SIG-M5 (cell line): ENCODE results near the gene MAMLD1.

Source experiments
- DNase-seq: peaks from one replicate; lab custom pipeline; 2025; lab: John Stamatoyannopoulos, UW

The MAMLD1 gene

DNA sequence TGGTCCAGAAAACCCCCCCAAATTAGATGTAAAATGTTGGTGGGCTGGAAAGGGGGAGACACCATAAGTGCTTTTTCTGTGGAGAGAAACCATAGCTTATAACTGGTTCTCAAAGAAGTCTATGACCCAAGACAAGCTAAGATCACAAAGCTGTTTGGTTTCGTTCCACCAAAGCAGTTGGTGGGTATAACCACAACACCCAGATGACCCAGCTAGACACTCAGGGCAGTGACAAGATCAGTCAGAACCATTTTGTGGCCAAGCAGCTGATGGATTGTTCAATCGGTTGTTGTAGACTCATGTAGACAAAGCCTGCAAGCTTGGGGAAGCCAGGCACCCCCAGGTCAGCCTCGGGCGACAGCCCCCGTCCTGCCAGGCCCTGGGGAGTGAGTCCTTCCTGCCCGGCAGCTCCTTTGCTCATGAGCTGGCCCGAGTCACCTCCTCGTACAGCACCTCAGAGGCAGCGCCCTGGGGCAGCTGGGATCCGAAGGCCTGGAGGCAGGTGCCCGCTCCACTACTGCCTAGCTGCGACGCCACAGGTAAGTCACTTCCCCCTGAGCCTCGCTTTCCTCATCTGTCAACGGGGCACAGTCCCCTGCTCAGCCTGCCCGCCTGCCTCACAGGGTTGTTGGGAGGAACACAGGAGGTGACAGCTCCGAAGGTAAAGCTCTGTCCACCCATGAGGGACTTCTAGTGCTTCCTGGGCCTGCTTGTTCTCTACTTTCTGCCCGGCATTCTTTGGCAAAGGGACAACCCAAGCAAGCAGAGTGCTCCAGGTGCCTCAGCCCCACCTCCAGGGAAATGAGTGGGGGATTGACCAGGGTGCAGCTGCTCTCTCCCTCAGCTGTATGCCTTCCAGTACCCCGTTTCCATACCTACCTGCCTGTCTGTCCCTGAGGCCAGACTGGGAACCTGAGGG is 140.1 kb downstream of the MAMLD1 start:
- DNase-seq = no peak

GRCh38 chrX:150503898-150504219 is 140.7 kb downstream of the MAMLD1 start:
- DNase-seq = no peak

GRCh38 chrX:150504397-150505182 is 141.5 kb downstream of the MAMLD1 start:
- DNase-seq = no peak

DNA sequence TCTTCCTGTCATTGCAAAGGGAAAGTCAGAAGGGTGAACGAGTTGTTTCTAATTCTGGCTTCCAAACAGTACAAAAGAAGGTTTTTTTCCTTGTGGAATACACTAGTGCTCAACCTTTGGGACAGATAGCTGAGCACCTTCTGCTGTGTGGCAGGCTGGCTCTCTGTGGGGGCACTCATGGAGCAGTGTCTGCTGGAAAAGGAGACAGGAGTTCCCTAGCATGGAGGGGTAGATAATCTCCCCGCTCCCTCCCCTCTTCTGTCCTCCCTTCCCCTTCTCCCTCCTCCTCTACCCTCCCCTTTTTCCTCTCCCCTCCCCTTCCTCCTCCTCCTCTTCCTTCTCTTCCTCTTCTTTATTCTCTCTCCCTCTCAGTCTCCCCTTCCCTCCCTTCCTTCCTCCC is 142.9 kb downstream of the MAMLD1 start:
- DNase-seq = no peak

DNA sequence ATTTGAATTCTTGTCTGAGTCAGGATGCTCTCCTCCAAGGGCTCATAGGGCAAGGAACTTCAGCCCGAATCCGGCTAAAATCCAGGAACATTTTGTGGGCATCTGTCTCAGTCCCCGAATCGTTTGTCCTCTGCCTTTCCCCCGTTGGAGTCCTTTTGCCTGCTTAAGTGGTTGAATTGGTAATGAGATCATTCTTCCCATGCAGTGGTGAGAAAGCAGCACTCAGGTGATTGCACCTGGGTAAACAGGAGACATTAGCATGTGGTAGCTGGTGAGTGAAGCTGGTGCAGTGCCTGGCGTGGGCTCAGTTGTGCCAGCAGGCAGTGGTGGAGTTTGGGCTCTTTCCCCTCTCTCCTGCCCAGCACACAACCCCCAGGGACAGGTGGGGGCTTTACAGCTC is 143.4 kb downstream of the MAMLD1 start:
- DNase-seq = no peak

GRCh38 chrX:150507251-150507856 is 144.2 kb downstream of the MAMLD1 start:
- no peak for DNase-seq

GRCh38 chrX:150508018-150508417 is 144.9 kb downstream of the MAMLD1 start:
- DNase-seq = no peak

DNA sequence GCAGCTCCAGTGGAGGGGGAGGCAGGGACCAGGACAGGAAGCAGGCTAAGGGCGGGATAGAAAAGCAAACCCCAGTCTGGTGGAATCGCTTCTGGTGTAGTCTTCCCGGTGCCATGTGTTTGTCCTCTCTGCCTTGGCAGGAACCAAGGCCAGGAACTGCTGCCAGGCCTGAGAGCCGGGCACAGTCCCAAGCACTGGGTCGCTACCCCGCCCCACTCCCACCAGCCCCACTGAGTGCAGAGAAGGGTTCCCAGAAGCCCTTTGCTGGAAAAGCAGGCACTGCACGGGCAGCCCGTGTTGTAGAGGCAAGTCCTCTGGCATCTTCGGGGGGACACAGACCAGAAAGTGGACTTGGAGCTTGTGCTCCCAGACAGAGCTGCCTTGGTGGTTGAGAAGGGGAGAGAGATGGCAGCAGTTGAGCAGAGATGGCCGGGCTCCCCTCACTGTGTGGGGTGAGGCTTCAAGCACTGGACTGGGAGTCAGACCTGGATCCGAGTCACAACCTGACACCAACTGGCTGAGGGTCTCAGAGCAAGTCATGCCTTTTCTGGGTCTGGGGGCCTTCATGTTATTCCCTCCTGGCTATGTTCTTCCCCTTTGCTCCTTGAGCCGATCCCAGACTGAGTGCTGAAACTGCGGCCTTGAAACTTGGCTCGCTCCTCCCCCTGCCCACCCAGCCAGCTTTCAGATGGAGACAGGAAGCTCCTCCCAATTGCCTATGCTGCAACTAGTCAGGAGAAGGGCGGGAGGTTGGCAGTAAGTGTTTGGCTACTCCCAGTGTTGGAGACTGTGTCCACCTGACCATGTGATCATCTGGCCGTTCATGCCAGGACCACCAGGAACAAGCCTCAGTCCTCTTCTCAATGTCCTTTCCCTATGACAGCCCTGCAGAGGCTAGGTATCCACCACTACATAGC is 145.6 kb downstream of the MAMLD1 start:
- DNase-seq = no peak

- DNase-seq = no peak
Measured at GRCh38 chrX:150509703-150510102, 146.6 kb downstream of the MAMLD1 start.

GRCh38 chrX:150512461-150512901 is 149.4 kb downstream of the MAMLD1 start:
- no peak for DNase-seq

DNA sequence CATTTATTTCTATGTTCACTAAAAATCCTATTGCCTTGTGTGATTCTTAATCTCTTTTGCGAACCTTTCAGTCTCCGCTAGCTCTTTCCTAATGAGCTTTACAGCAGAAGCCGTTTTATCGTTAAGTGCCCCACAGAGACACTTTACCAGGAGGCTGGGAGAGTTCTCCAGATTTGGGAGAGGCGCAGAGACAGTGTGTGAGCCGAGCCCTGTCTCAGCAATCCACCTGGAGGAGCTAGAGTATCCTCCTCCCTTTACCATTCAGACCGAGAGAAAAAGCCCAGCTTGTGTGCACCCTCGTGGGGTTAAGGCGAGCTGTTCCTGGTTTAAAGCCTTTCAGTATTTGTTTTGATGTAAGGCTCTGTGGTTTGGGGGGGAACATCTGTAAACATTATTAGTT is 150.4 kb downstream of the MAMLD1 start:
- DNase-seq = no peak

DNA sequence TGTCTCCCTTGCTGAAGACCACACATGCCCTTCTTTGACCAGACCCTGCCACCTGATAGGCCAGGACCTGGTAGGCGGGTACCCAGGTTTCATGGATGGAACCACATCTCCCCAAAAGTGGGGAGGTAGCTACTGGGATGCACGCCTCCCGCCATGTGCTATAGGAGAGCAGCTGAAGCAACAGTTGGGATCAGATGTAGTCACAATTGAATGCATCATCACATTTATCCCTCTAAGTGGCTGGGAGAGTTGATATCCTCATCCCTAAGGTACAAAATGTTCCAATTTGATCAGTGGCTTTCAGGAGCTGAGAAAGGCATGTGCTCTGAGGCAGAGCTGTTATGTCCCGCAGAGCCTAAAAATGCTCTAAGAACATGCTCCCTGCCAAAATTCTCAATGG is 151.3 kb downstream of the MAMLD1 start:
- DNase-seq = no peak

DNA sequence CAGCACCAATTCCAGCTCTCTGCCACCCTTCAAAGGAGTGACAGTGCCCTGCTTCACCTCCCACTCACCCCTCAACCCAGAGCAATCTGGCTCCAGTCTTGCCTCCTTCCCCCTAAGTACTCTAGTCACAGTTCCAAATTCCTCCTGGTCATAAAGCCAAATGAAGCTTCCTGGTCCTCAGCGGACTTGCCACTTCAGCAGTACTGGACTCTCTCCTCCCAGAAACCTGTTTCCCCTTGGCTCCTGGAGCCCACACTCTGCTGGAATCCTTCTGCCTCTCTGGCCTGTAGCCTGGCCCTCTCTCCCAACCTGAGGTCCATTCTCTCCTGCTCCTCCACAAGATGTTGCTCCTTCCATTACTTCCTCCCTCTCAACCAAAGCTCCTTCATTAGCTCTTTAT is 152.7 kb downstream of the MAMLD1 start:
- no peak for DNase-seq

DNA sequence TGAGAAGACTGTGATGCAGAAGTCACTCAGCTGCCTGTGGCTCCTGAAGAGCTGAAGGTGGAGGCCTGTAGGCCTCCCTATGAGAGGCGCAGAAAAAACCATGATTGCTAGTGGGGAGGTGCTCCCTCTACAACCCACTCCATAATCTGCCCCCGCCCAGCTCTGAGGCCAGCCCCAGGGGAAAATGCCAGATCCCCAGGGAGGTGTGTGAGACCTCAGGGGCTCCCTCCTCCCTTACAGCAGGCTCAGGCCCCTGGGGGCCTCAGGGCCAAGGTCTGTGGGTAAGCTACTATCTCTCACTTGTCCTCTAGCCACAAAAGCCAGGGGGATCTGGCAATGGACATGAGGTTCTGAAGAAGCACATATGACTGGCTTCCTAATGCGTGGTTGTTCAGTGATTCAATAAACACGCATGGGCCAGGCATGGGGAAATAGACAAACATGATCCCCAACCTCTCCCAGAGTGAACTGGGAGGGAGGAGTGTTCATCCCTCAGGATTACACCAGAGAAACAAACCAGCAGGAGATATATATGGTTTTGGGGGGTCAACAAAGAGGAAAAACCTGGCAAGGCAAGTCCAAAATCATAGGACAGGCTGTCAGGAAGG is 154.3 kb downstream of the MAMLD1 start:
- no peak for DNase-seq

DNA sequence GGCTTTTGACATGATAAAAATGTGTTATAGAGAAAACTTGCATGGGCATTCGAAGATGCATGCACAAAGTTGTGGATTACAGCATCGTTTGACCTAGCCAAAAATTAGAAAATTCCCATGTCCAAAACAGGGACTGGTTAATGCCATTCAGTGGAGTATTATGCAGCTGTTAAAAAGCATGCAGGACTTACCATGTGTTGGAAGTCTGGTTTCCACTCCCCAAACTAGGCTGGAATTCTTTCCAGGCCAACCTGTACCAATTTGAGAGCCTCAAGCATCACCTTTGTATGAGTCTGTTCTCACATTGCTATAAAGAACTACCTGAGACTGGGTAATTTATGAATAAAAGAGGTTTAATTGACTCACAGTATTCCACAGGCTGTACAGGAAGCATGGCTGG is 159.4 kb downstream of the MAMLD1 start:
- DNase-seq = no peak

- no peak for DNase-seq
Measured at GRCh38 chrX:150525061-150525919, 162.2 kb downstream of the MAMLD1 start.

DNA sequence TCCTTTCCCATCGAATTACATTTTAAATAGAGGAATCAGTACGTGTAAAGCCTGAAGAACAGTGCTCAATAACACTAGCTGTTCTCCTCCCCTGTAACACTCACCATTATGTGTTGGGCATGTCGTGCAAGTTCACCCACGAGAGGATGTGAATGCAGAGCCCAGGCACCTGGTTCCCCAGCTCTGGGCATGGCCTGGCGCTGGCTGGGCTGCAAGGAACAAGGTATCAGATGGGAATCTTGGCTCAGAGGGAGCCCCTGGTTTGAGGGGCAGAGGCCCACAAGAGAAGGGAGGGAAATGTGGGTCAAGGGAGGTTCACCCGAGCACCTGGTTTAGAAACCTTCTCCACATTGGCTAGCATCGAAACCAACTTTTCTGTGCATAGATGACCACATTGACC is 163.6 kb downstream of the MAMLD1 start:
- no peak for DNase-seq

DNA sequence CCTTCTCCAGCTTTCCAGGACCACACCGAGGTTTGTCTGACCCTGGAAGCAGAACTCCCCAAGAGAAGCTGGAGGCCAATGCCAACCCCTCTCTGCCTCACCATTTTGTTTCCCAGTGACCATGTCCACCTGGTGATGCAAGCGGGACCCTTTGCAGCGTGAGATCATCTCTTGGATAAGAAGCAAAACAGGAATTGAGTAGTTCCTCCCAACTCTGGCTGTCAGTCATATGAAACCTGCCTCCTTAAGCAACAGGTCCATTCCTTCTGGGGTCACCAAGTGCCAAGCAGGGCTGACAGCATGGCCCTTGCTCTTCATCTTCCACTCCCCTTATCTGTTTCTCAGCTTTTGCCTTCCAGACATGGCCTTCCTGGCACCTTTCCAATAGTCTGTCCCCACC is 164.0 kb downstream of the MAMLD1 start:
- no peak for DNase-seq

DNA sequence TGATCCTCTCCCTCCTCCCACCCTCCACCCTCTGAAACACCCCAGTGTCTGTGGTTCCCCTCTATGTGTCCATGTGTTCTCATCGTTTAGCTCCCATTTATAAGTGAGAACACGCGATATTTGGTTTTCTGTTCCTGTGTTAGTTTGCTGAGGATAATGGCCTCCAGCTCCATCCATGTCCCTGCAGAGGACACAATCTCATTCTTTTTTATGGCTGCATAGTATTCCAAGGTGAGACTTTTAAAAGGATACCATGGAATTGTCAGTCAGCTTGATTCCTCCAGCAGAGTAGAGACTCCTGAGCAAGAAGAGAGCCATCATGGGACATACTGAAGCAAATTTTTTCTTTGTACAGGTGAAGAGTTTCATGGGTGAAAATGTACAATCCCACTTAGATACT is 166.5 kb downstream of the MAMLD1 start:
- DNase-seq = no peak

GRCh38 chrX:150530821-150531220 is 167.7 kb downstream of the MAMLD1 start:
- DNase-seq = no peak
